Kidney (tissue), 14 donors: ENCODE data around the gene LAMTOR3. TPM values are rescaled to one million over a fixed set of nuclear protein-coding genes. Genes with fewer than 3 reads are reported as not detected.
A peak's percentile ranks its signal among the peaks of the same experiment; 100 is the strongest.

Source experiments
- DNase-seq, 5 donors: peaks; one replicate each; pipeline ENCODE4 v3.0.0-alpha.2; 2013 to 2020
- FAIRE-seq: peaks from 2 replicates; lab custom pipeline; 2012; peaks lifted over from hg19 to GRCh38; lab: Jason Lieb, UNC
- H3K27ac ChIP-seq, 2 donors: one replicate each; pipeline ENCODE4 v1.7.0; 2013; ENCODE audit warnings: low read depth in 2 of 2, low read length in 2 of 2, inconsistent platforms in 1 of 2
- H3K27me3 ChIP-seq: one replicate; pipeline ENCODE4 v1.7.1; 2013; ENCODE audit warnings: low read length, inconsistent platforms; ENCODE audit not compliant: control insufficient read depth, insufficient read depth
- H3K36me3 ChIP-seq, 3 donors: one replicate each; pipeline versions ENCODE4 v1.7.0 to v1.7.1; 2013; ENCODE audit warnings: low read length in 3 of 3, control low read depth in 1 of 3, inconsistent platforms in 1 of 3; ENCODE audit not compliant: insufficient read depth in 3 of 3, control insufficient read depth in 2 of 3
- H3K4me1 ChIP-seq, 3 donors: one replicate each; pipeline versions ENCODE4 v1.7.0 to v1.7.1; 2013; ENCODE audit warnings: low read length in 3 of 3, inconsistent platforms in 1 of 3, low read depth in 1 of 3; ENCODE audit not compliant: control insufficient read depth in 2 of 3, insufficient read depth in 2 of 3
- H3K4me3 ChIP-seq, 3 donors: one replicate each; pipeline versions ENCODE4 v1.7.0 to v1.8.1; 2013; ENCODE audit warnings: low read length in 3 of 3, control low read depth in 1 of 3, inconsistent platforms in 1 of 3
- H3K9ac ChIP-seq, 3 donors: one replicate each; pipeline versions ENCODE4 v1.7.0 to v1.7.1; 2013; ENCODE audit warnings: low read length in 3 of 3, control low read depth in 1 of 3, inconsistent platforms in 1 of 3
- H3K9me3 ChIP-seq, 3 donors: one replicate each; pipeline versions ENCODE4 v1.7.0 to v1.7.1; 2013; ENCODE audit warnings: low read length in 3 of 3, control low read depth in 1 of 3, inconsistent platforms in 1 of 3; ENCODE audit not compliant: control insufficient read depth in 2 of 3, insufficient read depth in 1 of 3
- CTCF ChIP-seq: IDR thresholded peaks from 3 replicates; pipeline ENCODE4 v1.5.1; 2012; ENCODE audit warnings: mild to moderate bottlenecking, moderate library complexity, borderline replicate concordance; ENCODE audit not compliant: insufficient read depth; ENCODE audit errors: extremely low read depth
- intact Hi-C: fragments of 100-400 bp; cut with DNase I; formaldehyde crosslinking; loops from one replicate; pipeline ENCODE4 v1.11.1; 2022
- polyA plus RNA-seq: library from polyadenylated mRNA; stranded (reverse); fragments of 350-450 nt; fragmentation: Illumina TruSeq; extraction: RNeasy Lipid Tissue Mini Kit (QIAGEN cat#74804); gene quantifications from one replicate; pipeline ENCODE4 v1.2.3, GENCODE V29; 2014; ENCODE audit warnings: low read depth, low replicate concordance; ENCODE audit not compliant: insufficient read depth
- total RNA-seq: library from RNA; stranded (reverse); fragmentation: NEBNext Ultra II Directional; extraction: Animal tissue kit (Norgen Biotek cat#: 25700); gene quantifications from one replicate; pipeline ENCODE4 v1.2.1, GENCODE V29; 2021
- donor health status: control.
- donor health status: control.
- donor health status: control.
- donor health status: control.
- donor health status: control.
- donor health status: DM: yes; HTN: yes; CAD: no.
- donor health status: Normal renal cell carcinoma (clear cell type).

The LAMTOR3 gene
- total and polyA plus RNA-seq, 2 donors from 2014 or later = 46.5 to 71.1 TPM

DNA sequence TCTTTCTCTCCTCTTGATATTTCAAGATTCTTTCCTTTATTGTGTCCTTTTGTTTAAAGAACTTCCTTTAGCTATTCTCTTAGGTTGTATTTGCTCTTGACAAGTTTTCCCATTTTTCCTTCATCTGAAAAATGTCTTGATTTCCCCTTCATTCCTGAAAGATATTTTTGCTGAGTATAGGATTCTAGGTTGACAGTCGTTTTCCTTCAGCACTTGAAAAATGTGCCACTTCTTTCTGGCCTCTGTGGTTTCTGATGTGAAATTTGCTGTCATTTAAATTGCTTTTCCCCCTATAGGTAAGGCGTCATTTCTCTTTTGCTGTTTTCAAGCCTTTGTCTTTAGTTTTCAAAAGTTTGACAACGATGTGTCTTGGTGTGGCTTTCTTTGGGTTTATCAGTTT is 23.3 kb upstream of the LAMTOR3 start:
- Histone ChIP-seq H3K27ac (no peak overlapping the region), H3K36me3 (peaks cover 4 to 19% (median 5%) of the 10 kb centered on the region in 3 donors), H3K27me3 (no peaks in the 10 kb centered on the region), H3K9ac (no peak overlapping the region), H3K9me3 (peaks cover 2 to 8% (median 7%) of the 10 kb centered on the region in 3 donors), H3K4me1 (no peaks in the 10 kb centered on the region), H3K4me3 (no peak overlapping the region)
- no peak for DNase-seq
- TF ChIP-seq CTCF = no peak
- intact Hi-C loops = no loop called here
- FAIRE-seq = no peak

GRCh38 chr4:99915449-99915848 is 21.2 kb upstream of the LAMTOR3 start:
- Histone ChIP-seq H3K27ac (no peak overlapping the region), H3K9me3 (peaks cover 2 to 8% (median 7%) of the 10 kb centered on the region in 3 donors), H3K27me3 (no peaks in the 10 kb centered on the region), H3K4me1 (no peaks in the 10 kb centered on the region), H3K9ac (no peak overlapping the region), H3K36me3 (peaks cover 4 to 15% (median 5%) of the 10 kb centered on the region in 3 donors), H3K4me3 (no peak overlapping the region)
- DNase-seq (no peak), FAIRE-seq (no peak)
- no peak for TF ChIP-seq CTCF
- intact Hi-C loops = no loop called here

- no peak for TF ChIP-seq CTCF
- H3K4me1 ChIP-seq = peaks cover 0 to 5% (median 0%) of the 10 kb centered on the region in 3 donors
- DNase-seq (peak in 1 of 5 donors; percentile 53), FAIRE-seq (no peak)
- intact Hi-C loops = no loop called here
- H3K36me3 ChIP-seq = peaks cover 0 to 4% (median 0%) of the 10 kb centered on the region in 3 donors
- peak overlapping the region; percentile 92 to 97 (median 92) for H3K4me3 ChIP-seq
- H3K9me3 ChIP-seq = no peaks in the 10 kb centered on the region
- no peaks in the 10 kb centered on the region for H3K27me3 ChIP-seq
- peak overlapping the region in 1 of 3 donors; percentile 78 for H3K9ac ChIP-seq
- no peak overlapping the region for H3K27ac ChIP-seq
These were observed 771 bp upstream of the LAMTOR3 start for GRCh38 chr4:99894998-99895397.

DNA sequence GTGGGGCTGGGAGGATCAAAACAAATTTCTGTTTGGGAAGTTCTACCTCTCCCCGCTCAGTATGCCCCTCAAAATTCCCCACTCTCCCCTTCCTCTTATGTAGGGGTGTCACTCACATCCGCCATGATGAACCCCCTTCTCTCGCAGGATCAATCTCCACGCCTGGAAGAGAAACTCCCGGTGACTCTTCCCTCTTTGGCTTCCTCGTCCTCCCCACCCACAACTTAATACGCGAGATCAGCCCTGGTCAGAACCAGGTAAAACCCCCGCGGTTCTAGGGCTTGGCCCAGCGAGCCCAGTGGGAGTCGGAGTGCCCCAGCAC is 427 bp downstream of the LAMTOR3 start:
- no peak for FAIRE-seq
- H3K4me3 ChIP-seq = peak overlapping the region; percentile 92 to 96 (median 94)
- TF ChIP-seq CTCF = no peak
- H3K4me1 ChIP-seq = peaks cover 0 to 5% (median 0%) of the 10 kb centered on the region in 3 donors
- H3K27ac ChIP-seq = peak overlapping the region; percentile 54 to 88
- no peak for DNase-seq
- H3K27me3 ChIP-seq = no peaks in the 10 kb centered on the region
- intact Hi-C loops = no loop called here
- peaks cover 0 to 4% (median 0%) of the 10 kb centered on the region in 3 donors for H3K36me3 ChIP-seq
- no peaks in the 10 kb centered on the region for H3K9me3 ChIP-seq
- H3K9ac ChIP-seq = peak overlapping the region; percentile 79 to 91 (median 88)
